H1 (cell line): Measurements from ENCODE around the gene MYCBP2. TPM values are rescaled to one million over a fixed set of nuclear protein-coding genes. Genes with fewer than 3 reads are reported as not detected.

Source experiments
- CTCF ChIA-PET: fragments of 300-600 bp; sonication (Branson Sonifier 250); formaldehyde crosslinking; loops from one replicate; lab custom pipeline; 2021; ENCODE audit not compliant: partially characterized antibody; lab: Charles Lee
- POLR2A ChIA-PET: fragments of 300-600 bp; sonication (Branson Sonifier 250); formaldehyde crosslinking; loops from one replicate; lab custom pipeline; 2021; ENCODE audit warnings: inconsistent platforms; ENCODE audit not compliant: partially characterized antibody; lab: Charles Lee
- DNase-seq, 2 experiments: peaks; one replicate each; pipeline versions ENCODE4 v3.0.0 to v3.0.0-alpha.2; 2010 to 2022; ENCODE audit warnings: low spot score in 2 of 2, low read depth in 1 of 2, mixed read lengths in 1 of 2
- FAIRE-seq: peaks from 2 replicates; lab custom pipeline; 2011; peaks lifted over from hg19 to GRCh38; lab: Jason Lieb, UNC
- H2AFZ ChIP-seq: 2 replicates; pipeline ENCODE4 v1.8.1; 2012; ENCODE audit warnings: low read length, inconsistent platforms
- H2AK5ac ChIP-seq: 2 replicates; pipeline ENCODE4 v1.6.1; 2013; ENCODE audit warnings: low read depth, low read length
- H2BK120ac ChIP-seq: replicated peaks from 2 replicates; pipeline ENCODE3; 2013; ENCODE audit warnings: low read depth, low read length, inconsistent platforms
- H2BK12ac ChIP-seq: 2 replicates; pipeline ENCODE4 v1.6.1; 2013; ENCODE audit warnings: low read depth, low read length
- H2BK15ac ChIP-seq: 2 replicates; pipeline ENCODE4 v1.6.1; 2013; ENCODE audit warnings: low read length
- H2BK20ac ChIP-seq: 2 replicates; pipeline ENCODE4 v1.6.1; 2013; ENCODE audit warnings: low read length
- H2BK5ac ChIP-seq: 2 replicates; pipeline ENCODE4 v1.6.1; 2013; ENCODE audit warnings: low read depth, low read length
- H3K14ac ChIP-seq: 2 replicates; pipeline ENCODE4 v1.6.1; 2013; ENCODE audit warnings: inconsistent platforms; ENCODE audit not compliant: insufficient read length
- H3K18ac ChIP-seq: 2 replicates; pipeline ENCODE4 v1.6.1; 2013; ENCODE audit warnings: low read length; ENCODE audit errors: extremely low read depth
- H3K23ac ChIP-seq: 2 replicates; pipeline ENCODE4 v1.6.1; 2013; ENCODE audit warnings: inconsistent platforms; ENCODE audit not compliant: insufficient read length
- H3K23me2 ChIP-seq: 2 replicates; pipeline ENCODE4 v1.6.1; 2013; ENCODE audit warnings: low read depth, low read length
- H3K27ac ChIP-seq: 2 replicates; pipeline ENCODE4 v1.6.1; 2011; ENCODE audit warnings: low read depth, low read length, inconsistent platforms
- H3K27me3 ChIP-seq, 4 experiments: replicated peaks in 1 of 4; 1 replicate in 1 of 4; 2 replicates in 3 of 4; pipeline versions ENCODE4 v1.6.1 to v1.8.1; 2011 to 2013; ENCODE audit warnings: low read length in 3 of 4, mild to moderate bottlenecking in 3 of 4, inconsistent platforms in 2 of 4, mixed read lengths in 2 of 4, moderate library complexity in 1 of 4; ENCODE audit not compliant: control insufficient read depth in 3 of 4, insufficient read depth in 3 of 4; ENCODE audit errors: extremely low read depth in 1 of 4
- H3K36me3 ChIP-seq, 4 experiments: 2 replicates each; pipeline versions ENCODE4 v1.6.1 to v1.8.1; 2011 to 2013; ENCODE audit warnings: mild to moderate bottlenecking in 4 of 4, low read length in 3 of 4, moderate library complexity in 2 of 4, control low read depth in 1 of 4, inconsistent platforms in 1 of 4; ENCODE audit not compliant: insufficient read depth in 4 of 4, control insufficient read depth in 2 of 4
- H3K4ac ChIP-seq: replicated peaks from 2 replicates; pipeline ENCODE3; 2013; ENCODE audit warnings: low read length, low read depth, mixed read lengths, inconsistent platforms; ENCODE audit not compliant: insufficient read length
- H3K4me1 ChIP-seq, 4 experiments: replicated peaks in 1 of 4; 1 replicate in 1 of 4; 2 replicates in 3 of 4; pipeline versions ENCODE4 v1.6.1 to v1.8.1; 2011 to 2013; ENCODE audit warnings: low read length in 3 of 4, inconsistent platforms in 2 of 4, mixed read lengths in 1 of 4; ENCODE audit not compliant: insufficient read depth in 4 of 4, control insufficient read depth in 3 of 4
- H3K4me2 ChIP-seq, 2 experiments: 2 replicates each; pipeline versions ENCODE4 v1.6.1 to v1.8.1; 2011 to 2013; ENCODE audit warnings: low read depth in 2 of 2, low read length in 2 of 2, control low read depth in 1 of 2, inconsistent platforms in 1 of 2, mild to moderate bottlenecking in 1 of 2; ENCODE audit not compliant: insufficient read depth in 1 of 2
- H3K4me3 ChIP-seq, 4 experiments: fragments of 200-600, 300-600 bp in 1 of 4; sonication (generic), shearing (Covaris generic), sonication (Bioruptor Twin) in 1 of 4; 2 replicates each; pipeline versions ENCODE4 v1.5.1 to v1.8.1; 2011 to 2016; ENCODE audit warnings: low read length in 4 of 4, low read depth in 3 of 4, control low read depth in 2 of 4, inconsistent platforms in 2 of 4, mild to moderate bottlenecking in 2 of 4, mixed read lengths in 1 of 4, moderate library complexity in 1 of 4; ENCODE audit not compliant: insufficient read depth in 2 of 4; ENCODE audit errors: extremely low read depth in 1 of 4
- H3K56ac ChIP-seq: replicated peaks from 2 replicates; pipeline ENCODE3; 2013; ENCODE audit warnings: low read depth, mild to moderate bottlenecking, mixed read lengths, low read length, inconsistent platforms; ENCODE audit not compliant: insufficient read length
- H3K79me1 ChIP-seq: 2 replicates; pipeline ENCODE4 v1.6.1; 2013; ENCODE audit warnings: low read depth, low read length, control low read depth
- H3K79me2 ChIP-seq, 2 experiments: 2 replicates each; pipeline versions ENCODE4 v1.6.1 to v1.8.1; 2012 to 2013; ENCODE audit warnings: low read length in 2 of 2, mild to moderate bottlenecking in 2 of 2, inconsistent platforms in 1 of 2; ENCODE audit not compliant: insufficient read depth in 2 of 2, control insufficient read depth in 1 of 2
- H3K9ac ChIP-seq, 4 experiments: replicated peaks in 1 of 4; 1 replicate in 1 of 4; 2 replicates in 3 of 4; pipeline versions ENCODE4 v1.6.1 to v1.8.1; 2011 to 2013; ENCODE audit warnings: low read depth in 3 of 4, low read length in 3 of 4, control low read depth in 2 of 4, mild to moderate bottlenecking in 2 of 4, moderate library complexity in 2 of 4, inconsistent platforms in 1 of 4; ENCODE audit errors: extremely low read depth in 1 of 4
- H3K9me3 ChIP-seq, 2 experiments: 2 replicates each; pipeline versions ENCODE4 v1.6.1 to v1.8.1; 2012 to 2013; ENCODE audit warnings: mild to moderate bottlenecking in 2 of 2, moderate library complexity in 2 of 2, control low read depth in 1 of 2, inconsistent platforms in 1 of 2, low read depth in 1 of 2, low read length in 1 of 2, mixed read lengths in 1 of 2; ENCODE audit not compliant: insufficient read depth in 2 of 2
- H4K20me1 ChIP-seq, 2 experiments: replicated peaks in 1 of 2; 2 replicates each; pipeline versions ENCODE3 to v1.8.1; 2011 to 2013; ENCODE audit warnings: inconsistent platforms in 2 of 2, low read length in 2 of 2, mild to moderate bottlenecking in 1 of 2; ENCODE audit not compliant: insufficient read depth in 2 of 2, control insufficient read depth in 1 of 2
- H4K5ac ChIP-seq: 2 replicates; pipeline ENCODE4 v1.6.1; 2013; ENCODE audit warnings: low read length, low read depth, mixed read lengths, inconsistent platforms; ENCODE audit not compliant: insufficient read length
- H4K8ac ChIP-seq: 2 replicates; pipeline ENCODE4 v1.8.0; 2013; ENCODE audit warnings: mild to moderate bottlenecking, moderate library complexity, low read length, inconsistent platforms; ENCODE audit not compliant: insufficient read depth; ENCODE audit errors: extremely low read depth
- H4K91ac ChIP-seq: replicated peaks from 2 replicates; pipeline ENCODE3; 2013; ENCODE audit warnings: low read length, mixed read lengths, inconsistent platforms; ENCODE audit not compliant: insufficient read length
- ASH2L ChIP-seq: fragments of 200-600, 300-600 bp; sonication (generic); IDR thresholded peaks from one replicate; pipeline ENCODE4 v1.7.1; 2017; ENCODE audit warnings: low read length
- CBX8 ChIP-seq: fragments of 300-800, 300-1000 bp; sonication (generic); IDR thresholded peaks from 2 replicates; pipeline ENCODE4 v1.7.1; 2016; ENCODE audit warnings: low read depth, low read length, borderline replicate concordance
- CHD1 ChIP-seq: IDR thresholded peaks from 2 replicates; pipeline ENCODE4 v1.6.1; 2012; ENCODE audit warnings: low read depth, low read length, improper control_type of control experiment
- CREB1 ChIP-seq: IDR thresholded peaks from 2 replicates; pipeline ENCODE4 v1.6.1; 2012; ENCODE audit warnings: inconsistent platforms
- EZH2 ChIP-seq: fragments of 200-600 bp; sonication (generic); IDR thresholded peaks from 2 replicates; pipeline ENCODE4 v1.7.1; 2012; ENCODE audit warnings: low read depth, mild to moderate bottlenecking, moderate library complexity, low read length, inconsistent platforms; ENCODE audit not compliant: severe bottlenecking
- JUN ChIP-seq: IDR thresholded peaks from 2 replicates; pipeline ENCODE4 v1.6.1; 2011; ENCODE audit warnings: low read depth, mild to moderate bottlenecking, improper control_type of control experiment, low read length
- PHF8 ChIP-seq: fragments of 200-600 bp; sonication (generic); conservative IDR thresholded peaks from 2 replicates; pipeline ENCODE4 v1.7.1; 2012; ENCODE audit warnings: low read depth, mild to moderate bottlenecking, inconsistent platforms, low read length, moderate library complexity
- POLR2A ChIP-seq, 2 experiments: IDR thresholded peaks; 1 replicate in 1 of 2; 2 replicates in 1 of 2; pipeline ENCODE4 v1.6.1; 2011; ENCODE audit warnings: low read depth in 2 of 2, low read length in 2 of 2, mild to moderate bottlenecking in 2 of 2; ENCODE audit errors: control extremely low read depth in 1 of 2
- POLR2AphosphoS5 ChIP-seq: IDR thresholded peaks from 2 replicates; pipeline ENCODE4 v1.6.1; 2011; ENCODE audit warnings: low read depth, low read length
- SP2 ChIP-seq: IDR thresholded peaks from 2 replicates; pipeline ENCODE4 v1.6.1; 2012; ENCODE audit warnings: mild to moderate bottlenecking, low read length, inconsistent platforms
- SP4 ChIP-seq: IDR thresholded peaks from 2 replicates; pipeline ENCODE4 v1.6.1; 2012; ENCODE audit warnings: low read length, inconsistent platforms
- SUZ12 ChIP-seq: fragments of 200-600 bp; sonication (generic); IDR thresholded peaks from 2 replicates; pipeline ENCODE4 v1.6.1; 2012; ENCODE audit warnings: mild to moderate bottlenecking, inconsistent platforms, low read length, moderate library complexity, mixed read lengths
- WGBS, 2 experiments: shearing (Covaris generic) in 1 of 2; methylation state at CpG; one replicate each; pipeline versions ENCODE4 v1.1.6 to v1.1.7; 2013 to 2015; ENCODE audit warnings: low lambda C conversion rate in 2 of 2, mixed read lengths in 2 of 2, inconsistent platforms in 1 of 2, low coverage in 1 of 2, missing lambda C conversion rate in 1 of 2; ENCODE audit not compliant: insufficient replicate concordance in 2 of 2, insufficient coverage in 1 of 2, insufficient read length in 1 of 2; ENCODE audit errors: extremely low coverage in 1 of 2, missing lambda C conversion rate in 1 of 2; 5-methylcytosine and 5-hydroxymethylcytosine counted together
- polyA plus RNA-seq, 7 experiments: library from polyadenylated mRNA; depleted of rRNA in 3 of 7; stranded (reverse) in 5 of 7; unstranded in 2 of 7; fragments of >200 nt in 5 of 7; fragments of 200-250 nt in 2 of 7; gene quantifications; 1 replicate in 5 of 7; 2 replicates in 1 of 7; 4 replicates in 1 of 7; pipeline versions ENCODE4 v1.2.1 to v1.2.3, GENCODE V29; 2011 to 2013; ENCODE audit warnings: missing spikeins in 2 of 7, mixed read lengths in 2 of 7
- total RNA-seq: library from RNA; stranded (reverse); fragmentation: NEBNext Ultra II Directional; extraction: Animal tissue kit (Norgen Biotek cat#: 25700); gene quantifications from 2 replicates; pipeline ENCODE4 v1.2.1, GENCODE V29; 2021

MYCBP2 gene
- total and polyA plus RNA-seq, 2 of the 8 experiments (the other 6 are each of a cell fraction or from before 2014, with no cell fraction given): 19.0 to 52.1 TPM

GRCh38 chr13:77172650-77173049 lies 154.2 kb downstream of the MYCBP2 start:
- H3K36me3 ChIP-seq: peaks cover 0 to 23% (median 8%) of the 10 kb centered on the region in 4 experiments; a peak in 5 of 8 replicates
- no peaks in the 10 kb centered on the region for H3K79me1 ChIP-seq
- H3K4ac ChIP-seq: no peak overlapping the region
- no peak overlapping the region for H3K4me3 ChIP-seq
- H3K23me2 ChIP-seq: no peaks in the 10 kb centered on the region
- no peak for TF ChIP-seq CREB1
- no peak for TF ChIP-seq POLR2AphosphoS5
- TF ChIP-seq PHF8: no peak
- no peak for TF ChIP-seq CHD1
- TF ChIP-seq POLR2A (IDR thresholded peaks at IDR 0.05; ENCODE audit: control extremely low read depth in 1 of 2, low read depth in 2 of 2, low read length in 2 of 2): no peak
- no peak for TF ChIP-seq SP2
- no peak for TF ChIP-seq SUZ12
- TF ChIP-seq SP4: no peak
- no peak for TF ChIP-seq EZH2
- no peak for TF ChIP-seq JUN
- TF ChIP-seq ASH2L: no peak
- no peak for TF ChIP-seq CBX8
- no peak overlapping the region for H2BK15ac ChIP-seq
- H3K79me2 ChIP-seq: no peaks in the 10 kb centered on the region
- no peaks in the 10 kb centered on the region for H4K20me1 ChIP-seq
- no peak overlapping the region for H3K4me2 ChIP-seq
- no peak overlapping the region for H4K5ac ChIP-seq
- H3K9ac ChIP-seq: no peak overlapping the region
- ChIA-PET POLR2A (no interaction called here), CTCF (interaction anchor here (0.6 to 1.2 kb wide), 5 partner anchors 63 to 1322 kb away, joined by 3 to 5 read pairs (median 3); no protein-coding TSS in a partner anchor)
- H2BK5ac ChIP-seq: no peak overlapping the region
- DNase-seq: no peak
- no peaks in the 10 kb centered on the region for H3K27me3 ChIP-seq
- H4K8ac ChIP-seq: no peak overlapping the region
- no peak overlapping the region for H4K91ac ChIP-seq
- H2AK5ac ChIP-seq: no peak overlapping the region
- 95% methylated on average over 4 of the region's 4 CpGs; no CpG with 5 or more reads in 1 of the 2 experiments for WGBS, 2 experiments
- no peak overlapping the region for H2BK20ac ChIP-seq
- no peak overlapping the region for H3K56ac ChIP-seq
- no peak overlapping the region for H2BK120ac ChIP-seq
- no peak overlapping the region for H3K27ac ChIP-seq
- H3K14ac ChIP-seq: no peak overlapping the region
- no peak overlapping the region for H3K18ac ChIP-seq
- FAIRE-seq: no peak
- no peak overlapping the region for H2AFZ ChIP-seq
- H2BK12ac ChIP-seq: no peak overlapping the region
- H3K9me3 ChIP-seq: no peaks in the 10 kb centered on the region
- H3K23ac ChIP-seq: no peak overlapping the region
- no peaks in the 10 kb centered on the region for H3K4me1 ChIP-seq
